ENCODE measurements around the gene CST7.

The CST7 gene

GRCh38 chr20:24948939-24949679 is at the start of gene CST7:
Gene CST7, plus strand, starts transcription at chr20:24949269. Its CDS starts 237 bp downstream, at chr20:24949506.
- H3K9ac ChIP-seq (ENCODE audit: low read length), result no peak within 1 kb of the TSS
- no peaks in the 10 kb centered on the region for H3F3A ChIP-seq (ENCODE audit: insufficient read depth)
- H3K79me2 ChIP-seq (ENCODE audit: insufficient read depth, low read length), result no peaks in the 10 kb centered on the region
- H2AFZ ChIP-seq (ENCODE audit: low read depth, low read length, severe bottlenecking), result no peak within 1 kb of the TSS
- TF ChIP-seq CTCF (IDR thresholded peaks at IDR 0.05; ENCODE audit: insufficient read depth, low read length, poor library complexity, severe bottlenecking), result no peak
- TF ChIP-seq EZH2phosphoT487 (conservative IDR thresholded peaks at IDR 0.05; ENCODE audit: low read length), result no peak
- no peaks in the 10 kb centered on the region for H3K9me3 ChIP-seq (ENCODE audit: insufficient read depth, low read length)
- H4K20me1 ChIP-seq (ENCODE audit: low read depth, low read length), result no peaks in the 10 kb centered on the region
- no peak within 1 kb of the TSS for H3K4me3 ChIP-seq (ENCODE audit: insufficient read depth, low read length, poor library complexity, severe bottlenecking)
- no peaks in the 10 kb centered on the region for H3K36me3 ChIP-seq (ENCODE audit: low read length)
- no peaks in the 10 kb centered on the region for H3K9me2 ChIP-seq (replicated peaks; ENCODE audit: insufficient read depth, low read length)
- no peak within 1 kb of the TSS for H3K4me2 ChIP-seq (ENCODE audit: low read depth, low read length, poor library complexity, severe bottlenecking)
- H3K27me3 ChIP-seq (ENCODE audit: low read length), result no peaks in the 10 kb centered on the region
- H3K27ac ChIP-seq (ENCODE audit: low read depth, low read length), result no peak within 1 kb of the TSS

- Histone ChIP-seq H3K36me3 (ENCODE audit: low read length) (no peaks in the 10 kb centered on the region), H3K4me2 (ENCODE audit: low read depth, low read length, poor library complexity, severe bottlenecking) (no peak overlapping the region), H3K27ac (ENCODE audit: low read depth, low read length) (no peak overlapping the region), H3K9ac (ENCODE audit: low read length) (no peak overlapping the region), H3K9me2 (replicated peaks; ENCODE audit: insufficient read depth, low read length) (no peaks in the 10 kb centered on the region), H3K79me2 (ENCODE audit: insufficient read depth, low read length) (no peaks in the 10 kb centered on the region), H3K27me3 (ENCODE audit: low read length) (no peaks in the 10 kb centered on the region), H3K9me3 (ENCODE audit: insufficient read depth, low read length) (peaks cover 4% of the 10 kb centered on the region; the same call in 1 of the 2 replicates), H2AFZ (ENCODE audit: low read depth, low read length, severe bottlenecking) (no peak overlapping the region), H3F3A (ENCODE audit: insufficient read depth) (no peaks in the 10 kb centered on the region), H3K4me3 (ENCODE audit: insufficient read depth, low read length, poor library complexity, severe bottlenecking) (no peak overlapping the region), H4K20me1 (ENCODE audit: low read depth, low read length) (no peaks in the 10 kb centered on the region)
- no peak for TF ChIP-seq EZH2phosphoT487 (conservative IDR thresholded peaks at IDR 0.05; ENCODE audit: low read length)
- no peak for TF ChIP-seq CTCF (IDR thresholded peaks at IDR 0.05; ENCODE audit: insufficient read depth, low read length, poor library complexity, severe bottlenecking)
Measured at GRCh38 chr20:24906806-24907205, 42.3 kb upstream of the CST7 start.

- H3K9me3 ChIP-seq (ENCODE audit: insufficient read depth, low read length), result peaks cover 4% of the 10 kb centered on the region; the same call in 1 of the 2 replicates
- no peak overlapping the region for H3K9ac ChIP-seq (ENCODE audit: low read length)
- H3K27ac ChIP-seq (ENCODE audit: low read depth, low read length), result no peak overlapping the region
- no peaks in the 10 kb centered on the region for H4K20me1 ChIP-seq (ENCODE audit: low read depth, low read length)
- TF ChIP-seq EZH2phosphoT487 (conservative IDR thresholded peaks at IDR 0.05; ENCODE audit: low read length), result no peak
- no peak for TF ChIP-seq CTCF (IDR thresholded peaks at IDR 0.05; ENCODE audit: insufficient read depth, low read length, poor library complexity, severe bottlenecking)
- no peak overlapping the region for H3K4me2 ChIP-seq (ENCODE audit: low read depth, low read length, poor library complexity, severe bottlenecking)
- H3K27me3 ChIP-seq (ENCODE audit: low read length), result no peaks in the 10 kb centered on the region
- H3K79me2 ChIP-seq (ENCODE audit: insufficient read depth, low read length), result no peaks in the 10 kb centered on the region
- no peaks in the 10 kb centered on the region for H3K9me2 ChIP-seq (replicated peaks; ENCODE audit: insufficient read depth, low read length)
- no peaks in the 10 kb centered on the region for H3K36me3 ChIP-seq (ENCODE audit: low read length)
- no peaks in the 10 kb centered on the region for H3F3A ChIP-seq (ENCODE audit: insufficient read depth)
- no peak overlapping the region for H2AFZ ChIP-seq (ENCODE audit: low read depth, low read length, severe bottlenecking)
- no peak overlapping the region for H3K4me3 ChIP-seq (ENCODE audit: insufficient read depth, low read length, poor library complexity, severe bottlenecking)
Measured at GRCh38 chr20:24908642-24909041, 40.4 kb upstream of the CST7 start.
